A673 (cell line): ENCODE results near the gene MAPRE3. TPM values are rescaled to one million over a fixed set of nuclear protein-coding genes. Genes with fewer than 3 reads are reported as not detected.

Experiments
- BruUV-seq: library from RNA; stranded (reverse); fragments of 400-500 nt; replicated peaks from 2 replicates; lab custom pipeline; 2021; lab: Mats Ljungman, UMichigan
- CTCF ChIA-PET: fragments of 300-600 bp; sonication (Branson Sonifier 250); formaldehyde crosslinking; loops from one replicate; lab custom pipeline; 2022; ENCODE audit warnings: antibody characterized with exemption; lab: Charles Lee
- POLR2A ChIA-PET: fragments of 300-600 bp; sonication (Branson Sonifier 250); formaldehyde crosslinking; loops from one replicate; lab custom pipeline; 2022; ENCODE audit warnings: antibody characterized with exemption; ENCODE audit not compliant: low non-redundant PET; lab: Charles Lee
- DNase-seq: peaks from one replicate; pipeline ENCODE4 v3.0.0-alpha.2; 2015; ENCODE audit warnings: low spot score
- H3K27ac ChIP-seq: fragments of 200-600 bp; sonication (generic); 2 replicates; pipeline ENCODE4 v1.5.1; 2016; ENCODE audit warnings: mixed run types, low read depth, mild to moderate bottlenecking, mixed read lengths, antibody characterized with exemption, low read length; ENCODE audit not compliant: poor library complexity, severe bottlenecking
- H3K27me3 ChIP-seq: fragments of 200-600 bp; sonication (generic); replicated peaks from 2 replicates; pipeline ENCODE4 v1.6.1; 2017; ENCODE audit warnings: mixed run types, low read depth, mild to moderate bottlenecking, mixed read lengths, antibody characterized with exemption, low read length; ENCODE audit not compliant: insufficient read depth, poor library complexity
- H3K36me3 ChIP-seq: fragments of 200-600 bp; sonication (generic); 2 replicates; pipeline ENCODE4 v1.6.1; 2016; ENCODE audit warnings: mixed run types, mild to moderate bottlenecking, mixed read lengths, antibody characterized with exemption, low read length; ENCODE audit not compliant: insufficient read depth, poor library complexity, severe bottlenecking
- H3K4me1 ChIP-seq: fragments of 200-600 bp; sonication (generic); 2 replicates; pipeline ENCODE4 v1.6.1; 2017; ENCODE audit warnings: mixed run types, mild to moderate bottlenecking, mixed read lengths, antibody characterized with exemption, low read length; ENCODE audit not compliant: insufficient read depth, poor library complexity, severe bottlenecking
- H3K4me3 ChIP-seq: fragments of 200-600 bp; sonication (generic); 2 replicates; pipeline ENCODE4 v1.5.1; 2016; ENCODE audit warnings: low read depth, mixed run types, mild to moderate bottlenecking, mixed read lengths, low read length; ENCODE audit not compliant: poor library complexity, severe bottlenecking
- H3K9me3 ChIP-seq: fragments of 200-600 bp; sonication (generic); 2 replicates; pipeline ENCODE4 v1.6.1; 2016; ENCODE audit warnings: mixed run types, low read depth, mild to moderate bottlenecking, mixed read lengths, antibody characterized with exemption, low read length; ENCODE audit not compliant: poor library complexity, severe bottlenecking
- CTCF ChIP-seq: fragments of 300-800, 200-600 bp; sonication (generic); conservative IDR thresholded peaks from 2 replicates; pipeline ENCODE4 v1.5.1; 2017; ENCODE audit warnings: low read depth, mild to moderate bottlenecking, antibody characterized with exemption, low read length, moderate library complexity, mixed read lengths
- EZH2 ChIP-seq: fragments of 200-600 bp; sonication (generic); IDR thresholded peaks from 2 replicates; pipeline ENCODE4 v1.6.1; 2017; ENCODE audit warnings: borderline replicate concordance, low read depth, mild to moderate bottlenecking, mixed read lengths, antibody characterized with exemption, low read length; ENCODE audit not compliant: poor library complexity, severe bottlenecking
- intact Hi-C: fragments of 100-400 bp; cut with micrococcal nuclease; formaldehyde crosslinking; loops from one replicate; pipeline ENCODE4 v1.10.0; 2022; ENCODE audit not compliant: unreplicated experiment
- total RNA-seq: library from RNA; stranded (reverse); gene quantifications from 2 replicates; pipeline ENCODE4 v1.2.3, GENCODE V29; 2021

The MAPRE3 gene
- total RNA-seq, 1 experiment from 2014 or later, result 8.4 TPM

GRCh38 chr2:27025281-27025800, 54.9 kb downstream of the MAPRE3 start:
- Histone ChIP-seq H3K4me1 (no peaks in the 10 kb centered on the region), H3K36me3 (no peaks in the 10 kb centered on the region), H3K27ac (no peak overlapping the region), H3K27me3 (no peaks in the 10 kb centered on the region), H3K9me3 (no peaks in the 10 kb centered on the region), H3K4me3 (no peak overlapping the region)
- CTCF ChIA-PET, result no interaction called here
- BruUV-seq, result no TSS peak
- intact Hi-C loops, result no loop called here
- DNase-seq, result no peak
- TF ChIP-seq EZH2, result no peak
- no peak for TF ChIP-seq CTCF
- POLR2A ChIA-PET, result no interaction called here

- no peak overlapping the region for H3K4me3 ChIP-seq
- H3K9me3 ChIP-seq, result no peaks in the 10 kb centered on the region
- H3K4me1 ChIP-seq, result no peaks in the 10 kb centered on the region
- no peak for DNase-seq
- intact Hi-C loops, result no loop called here
- POLR2A ChIA-PET, result no interaction called here
- H3K27me3 ChIP-seq, result no peaks in the 10 kb centered on the region
- no peaks in the 10 kb centered on the region for H3K36me3 ChIP-seq
- H3K27ac ChIP-seq, result no peak overlapping the region
- no TSS peak for BruUV-seq
- TF ChIP-seq CTCF, result no peak
- TF ChIP-seq EZH2, result no peak
- CTCF ChIA-PET, result no interaction called here
These were observed 55.7 kb downstream of the MAPRE3 start for GRCh38 chr2:27025861-27026851.

DNA sequence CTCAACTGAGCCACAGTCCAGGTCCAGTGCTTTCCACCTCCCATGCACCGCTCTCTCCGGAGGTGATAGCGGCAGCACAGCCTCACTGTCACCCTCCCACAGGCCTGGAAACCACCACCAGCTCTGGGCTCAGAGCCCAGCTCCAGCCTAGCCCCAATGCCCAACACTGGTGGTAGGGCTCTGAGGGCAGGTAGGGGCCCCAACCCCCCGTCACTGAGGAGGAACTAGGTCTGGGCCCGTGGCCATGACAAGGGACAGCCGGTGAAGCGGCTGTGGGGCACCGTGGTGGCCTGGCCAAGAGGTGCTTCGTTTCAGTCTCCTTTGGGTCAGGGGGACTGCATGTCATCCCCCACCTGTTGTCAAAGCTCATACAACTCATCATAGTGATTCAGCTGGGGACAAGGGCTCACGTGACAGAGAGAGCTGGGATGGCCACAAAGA, 56.8 kb downstream of the MAPRE3 start:
- no peak for DNase-seq
- ChIA-PET CTCF (interaction anchor here (0.6 kb wide), 1 partner anchor 164 kb away, joined by 3 read pairs; no protein-coding TSS in a partner anchor), POLR2A (no interaction called here)
- intact Hi-C loops, result no loop called here
- Histone ChIP-seq H3K4me3 (no peak overlapping the region), H3K27ac (no peak overlapping the region), H3K4me1 (no peaks in the 10 kb centered on the region), H3K27me3 (no peaks in the 10 kb centered on the region), H3K36me3 (no peaks in the 10 kb centered on the region), H3K9me3 (no peaks in the 10 kb centered on the region)
- BruUV-seq, result no TSS peak
- TF ChIP-seq EZH2, result no peak
- TF ChIP-seq CTCF, result no peak
